ENCODE results near the gene PRSS12. TPM values are rescaled to one million over a fixed set of nuclear protein-coding genes. Genes with fewer than 3 reads are reported as not detected.
"Not testable (repeated sequence)": the region's sequence is repeated elsewhere in the genome, so short reads cannot be mapped to it uniquely, and the experiment has no call there.

Gene PRSS12
- total RNA-seq, 4 donors from 2014 or later, result 0.19 to 0.44 (median 0.28) TPM

DNA sequence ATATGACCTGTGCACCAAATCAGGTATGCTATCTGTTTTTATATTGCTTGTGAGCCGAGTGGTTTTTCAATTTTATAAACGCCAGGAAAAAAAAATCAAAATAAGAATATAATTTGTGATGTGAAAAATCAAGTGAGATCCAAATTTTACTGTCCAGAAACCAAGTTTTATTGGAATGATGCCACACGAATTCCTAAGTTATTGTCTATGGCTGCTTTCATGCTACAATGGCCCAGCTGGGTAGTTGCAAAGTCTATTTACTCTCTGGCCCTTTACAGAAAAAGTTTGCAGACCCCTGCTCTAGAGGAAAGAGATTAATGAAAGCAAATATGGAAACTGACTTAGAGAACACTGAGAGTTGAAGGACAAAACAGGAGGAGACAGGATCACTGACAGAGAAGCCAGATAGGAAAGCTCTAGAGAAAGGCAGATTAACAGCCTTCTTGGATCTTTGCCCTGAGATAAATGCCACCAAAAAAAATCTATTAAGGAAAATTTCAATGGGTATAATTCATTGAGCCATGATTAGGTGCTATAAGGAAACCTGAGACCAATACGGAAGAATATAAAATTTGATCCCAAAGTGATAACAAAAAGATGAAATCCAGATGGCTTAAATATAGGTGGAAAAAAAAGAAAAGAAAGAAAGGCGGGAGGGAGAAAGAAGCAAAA lies 29.8 kb downstream of the PRSS12 start:
- no peak for DNase-seq (ENCODE audit: low spot score)
- ATAC-seq (ENCODE audit: low FRiP score), result no peak
- TF ChIP-seq, protein P1, sequence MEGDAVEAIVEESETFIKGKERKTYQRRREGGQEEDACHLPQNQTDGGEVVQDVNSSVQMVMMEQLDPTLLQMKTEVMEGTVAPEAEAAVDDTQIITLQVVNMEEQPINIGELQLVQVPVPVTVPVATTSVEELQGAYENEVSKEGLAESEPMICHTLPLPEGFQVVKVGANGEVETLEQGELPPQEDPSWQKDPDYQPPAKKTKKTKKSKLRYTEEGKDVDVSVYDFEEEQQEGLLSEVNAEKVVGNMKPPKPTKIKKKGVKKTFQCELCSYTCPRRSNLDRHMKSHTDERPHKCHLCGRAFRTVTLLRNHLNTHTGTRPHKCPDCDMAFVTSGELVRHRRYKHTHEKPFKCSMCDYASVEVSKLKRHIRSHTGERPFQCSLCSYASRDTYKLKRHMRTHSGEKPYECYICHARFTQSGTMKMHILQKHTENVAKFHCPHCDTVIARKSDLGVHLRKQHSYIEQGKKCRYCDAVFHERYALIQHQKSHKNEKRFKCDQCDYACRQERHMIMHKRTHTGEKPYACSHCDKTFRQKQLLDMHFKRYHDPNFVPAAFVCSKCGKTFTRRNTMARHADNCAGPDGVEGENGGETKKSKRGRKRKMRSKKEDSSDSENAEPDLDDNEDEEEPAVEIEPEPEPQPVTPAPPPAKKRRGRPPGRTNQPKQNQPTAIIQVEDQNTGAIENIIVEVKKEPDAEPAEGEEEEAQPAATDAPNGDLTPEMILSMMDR (IDR thresholded peaks at IDR 0.05), result no peak

DNA sequence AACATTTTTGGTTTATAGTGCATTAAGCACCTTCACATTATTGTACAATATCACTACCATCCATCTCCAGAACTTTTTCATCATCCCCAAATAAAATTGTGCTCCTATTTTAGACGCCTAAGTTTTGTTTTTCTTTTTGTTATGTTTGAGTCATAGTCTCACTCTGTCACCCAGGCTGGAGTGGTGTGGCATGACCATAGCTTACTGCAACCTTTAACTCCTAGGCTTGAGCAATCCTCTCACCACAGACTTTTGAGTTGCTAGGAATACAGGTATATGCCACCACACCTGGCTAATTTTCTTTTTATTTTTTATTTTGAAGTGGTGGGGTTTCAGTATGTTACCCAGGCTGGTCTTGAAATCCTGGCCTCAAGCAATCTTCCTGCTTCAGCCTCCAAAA lies 33.9 kb downstream of the PRSS12 start:
- DNase-seq (ENCODE audit: low spot score) (no peak), ATAC-seq (ENCODE audit: low FRiP score) (no peak)
- TF ChIP-seq, protein P1 (IDR thresholded peaks at IDR 0.05), result no peak

DNA sequence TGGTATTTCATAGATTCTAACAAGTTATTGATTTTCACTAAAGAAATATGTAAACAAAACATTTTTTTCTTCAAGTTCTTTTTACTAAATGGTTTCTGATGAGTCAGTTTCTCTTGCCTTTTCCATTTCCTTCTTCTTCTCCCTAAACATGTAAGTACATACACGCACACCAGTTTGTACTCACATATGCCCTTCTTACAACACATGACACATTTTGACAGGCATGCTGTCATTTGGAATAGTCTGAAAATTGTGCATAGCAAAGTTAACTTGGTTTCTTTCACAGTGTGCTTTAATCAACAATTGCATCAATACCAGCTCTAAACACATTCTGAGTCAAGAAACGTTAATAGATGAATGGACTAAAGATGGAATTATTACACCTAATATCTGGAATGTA lies 35.1 kb downstream of the PRSS12 start:
- DNase-seq (ENCODE audit: low spot score), result no peak
- TF ChIP-seq, protein P1 (IDR thresholded peaks at IDR 0.05), result no peak
- ATAC-seq (ENCODE audit: low FRiP score), result no peak

DNA sequence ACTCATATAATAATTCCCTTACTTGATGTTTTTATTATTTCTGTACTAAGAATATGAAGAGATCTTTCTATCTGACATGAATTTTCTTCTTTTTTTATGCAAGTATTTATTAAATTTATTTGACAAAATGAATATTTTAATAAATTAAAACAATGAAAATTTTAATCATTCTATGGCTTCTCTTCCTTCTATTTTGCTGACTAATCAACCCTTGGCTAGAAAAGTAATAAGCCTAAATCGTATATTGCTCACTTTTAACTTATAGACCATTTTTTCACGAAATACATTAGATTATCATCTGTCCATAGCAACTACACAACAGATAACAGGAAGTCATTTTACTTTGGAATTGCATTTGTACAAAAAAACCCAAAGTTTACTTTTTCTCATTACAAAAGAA lies 38.6 kb downstream of the PRSS12 start:
- ATAC-seq (ENCODE audit: low FRiP score) (no peak), DNase-seq (ENCODE audit: low spot score) (no peak)
- TF ChIP-seq, protein P1 (IDR thresholded peaks at IDR 0.05), result no peak

DNA sequence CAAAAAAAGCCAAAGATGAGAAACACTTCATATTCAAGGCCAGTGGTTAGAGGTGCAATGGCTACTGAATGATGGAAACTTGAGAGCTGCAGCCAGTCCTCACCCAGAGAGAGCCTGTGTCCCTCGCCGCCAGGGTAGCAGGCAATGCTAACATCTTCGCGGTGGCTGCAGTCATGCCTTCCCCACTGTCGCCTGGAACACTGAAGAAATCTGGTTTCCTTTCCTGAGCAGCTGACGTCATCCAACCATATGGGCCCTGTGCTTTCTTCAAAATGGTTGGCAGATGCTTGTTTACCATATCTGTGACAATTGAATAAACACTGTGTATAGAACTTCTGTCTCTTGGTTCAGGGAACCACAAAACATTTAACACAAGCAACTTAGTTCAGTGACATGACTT lies 39.7 kb downstream of the PRSS12 start:
- DNase-seq (ENCODE audit: low spot score) (no peak), ATAC-seq (ENCODE audit: low FRiP score) (no peak)
- TF ChIP-seq, protein P1 (IDR thresholded peaks at IDR 0.05), result no peak

DNA sequence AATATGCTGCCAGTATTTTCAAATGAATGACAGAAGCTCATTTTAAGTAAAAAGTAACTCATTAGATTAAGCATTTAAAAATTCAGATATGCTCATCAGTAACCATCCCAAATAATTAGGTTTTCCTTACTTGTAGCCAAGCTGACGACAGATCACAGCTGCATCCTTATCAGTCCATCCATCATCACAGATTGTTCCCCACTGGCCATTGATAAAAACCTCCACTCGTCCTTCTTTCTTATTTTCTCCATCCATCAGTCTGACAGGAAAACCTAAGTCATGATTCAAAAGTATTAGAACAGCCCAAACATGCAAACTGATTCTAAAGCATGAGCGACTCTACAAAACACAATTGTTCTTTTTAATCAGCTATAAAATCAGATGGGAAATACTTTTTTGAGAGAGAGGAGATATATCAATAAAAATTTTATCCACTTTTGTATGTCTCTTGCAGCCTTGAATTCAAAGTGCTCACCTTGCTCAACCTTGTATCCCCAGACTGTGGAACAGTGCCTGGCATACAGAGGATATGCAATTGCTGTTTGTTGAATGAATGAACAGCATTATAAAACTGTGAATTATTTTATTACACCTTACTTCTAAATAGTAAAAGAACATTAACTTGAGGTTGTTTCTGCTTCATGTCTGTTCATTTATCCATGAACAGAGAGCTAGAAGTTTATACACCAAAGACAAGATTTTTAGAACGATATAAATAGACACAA lies 44.3 kb downstream of the PRSS12 start:
- no peak for DNase-seq (ENCODE audit: low spot score)
- ATAC-seq (ENCODE audit: low FRiP score), result no peak
- TF ChIP-seq, protein P1 (IDR thresholded peaks at IDR 0.05), result no peak

DNA sequence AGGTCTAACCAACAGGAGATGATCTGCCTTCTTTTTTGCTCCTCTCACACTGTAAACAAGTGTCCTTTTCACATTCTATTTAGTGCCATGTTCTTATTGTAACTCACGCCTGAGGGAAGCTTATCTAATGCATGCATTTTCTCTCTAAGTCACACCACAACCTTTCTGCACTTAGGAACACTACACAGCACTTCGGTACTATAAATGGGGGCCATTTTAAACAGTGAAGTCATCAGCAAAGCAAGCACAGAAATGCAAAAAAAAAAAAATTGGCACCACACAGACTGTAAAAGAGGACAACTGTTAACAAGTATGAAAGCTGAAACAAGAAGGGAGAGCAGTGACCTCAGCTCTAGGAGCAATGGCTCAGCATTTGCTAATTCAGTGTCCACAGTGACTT lies 45.2 kb downstream of the PRSS12 start:
- ATAC-seq (ENCODE audit: low FRiP score), result no peak
- no peak for DNase-seq (ENCODE audit: low spot score)
- TF ChIP-seq, protein P1 (IDR thresholded peaks at IDR 0.05), result no peak

DNA sequence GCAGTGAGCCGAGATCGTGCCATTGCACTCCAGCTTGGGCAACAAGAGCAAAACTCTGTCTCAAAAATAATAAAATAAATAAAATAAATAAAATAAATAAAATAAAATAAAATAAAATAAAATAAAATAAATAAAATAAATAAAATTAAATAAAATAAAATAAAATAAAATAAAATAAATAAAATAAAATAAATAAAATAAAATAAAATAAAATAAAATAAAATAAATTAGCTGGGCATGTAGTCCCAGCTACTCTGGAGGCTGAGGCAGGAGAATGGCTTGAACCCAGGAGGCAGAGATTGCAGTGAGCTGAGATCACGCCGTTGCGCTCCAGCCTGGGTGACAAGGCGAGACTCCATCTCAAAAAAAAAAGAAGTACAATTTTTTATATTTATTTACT lies 53.2 kb downstream of the PRSS12 start:
- ATAC-seq (ENCODE audit: low FRiP score); DNase-seq (ENCODE audit: low spot score): not testable (repeated sequence)
